ENCODE measurements around the gene MAN1B1. TPM values are rescaled to one million over a fixed set of nuclear protein-coding genes. Genes with fewer than 3 reads are reported as not detected.

Gene MAN1B1
- total and polyA plus RNA-seq, 2 donors (not counting 3 experiments of a cell fraction or from before 2014, with no cell fraction given): 75.3 to 83.3 TPM

DNA sequence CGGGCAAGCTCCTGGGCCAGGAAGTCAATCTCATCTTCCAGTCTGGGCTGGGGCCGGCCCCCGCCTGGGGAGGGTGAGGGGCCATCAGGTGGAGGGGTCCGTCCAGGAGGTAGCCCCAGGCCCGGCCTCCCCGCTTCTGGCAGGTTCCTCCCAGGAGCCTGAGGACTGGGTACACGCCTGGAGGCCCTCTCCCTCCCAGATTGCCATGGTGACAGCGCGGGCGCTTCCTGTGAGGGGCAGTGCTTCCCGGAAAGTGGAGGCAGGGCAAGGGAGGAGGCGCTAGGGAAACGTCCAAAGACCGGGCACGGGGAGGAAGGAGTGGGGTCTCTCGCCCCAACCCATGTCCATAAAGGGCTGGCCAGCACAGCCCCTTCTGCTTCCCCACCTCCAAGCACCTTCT, 45.7 kb upstream of the MAN1B1 start:
- Histone ChIP-seq H3K4me1 (ENCODE audit: control insufficient read depth, extremely low read depth, insufficient read depth, low read length) (peaks cover 37% of the 10 kb centered on the region), H3K36me3 (ENCODE audit: control insufficient read depth in 2 of 2, extremely low read depth in 1 of 2, insufficient read depth in 2 of 2, low read length in 2 of 2) (peaks cover 0 to 17% of the 10 kb centered on the region in 2 experiments), H3K9me3 (replicated peaks; ENCODE audit: control insufficient read depth, insufficient read depth, low read length) (no peaks in the 10 kb centered on the region), H3K27ac (ENCODE audit: insufficient read depth, low read depth, low read length) (no peak overlapping the region), H3K4me2 (ENCODE audit: insufficient read depth, low read length) (no peak overlapping the region), H3K27me3 (ENCODE audit: control insufficient read depth in 2 of 2, insufficient read depth in 2 of 2, low read length in 2 of 2) (no peaks in the 10 kb centered on the region), H3K4me3 (replicated peaks in 1 of 3; ENCODE audit: insufficient read depth in 1 of 3, low read depth in 1 of 3, low read length in 3 of 3) (no peak overlapping the region), H3K9me1 (replicated peaks; ENCODE audit: control insufficient read depth, extremely low read depth, insufficient read depth, low read length) (no peaks in the 10 kb centered on the region), H3K9ac (replicated peaks; ENCODE audit: extremely low read depth, insufficient read depth, low read length) (no peak overlapping the region), H2AFZ (ENCODE audit: low read depth, low read length) (no peak overlapping the region), H3K79me2 (ENCODE audit: control insufficient read depth, insufficient read depth, low read length) (peaks cover 33% of the 10 kb centered on the region), H4K20me1 (replicated peaks; ENCODE audit: control insufficient read depth, extremely low read depth, insufficient read depth, low read length) (no peaks in the 10 kb centered on the region)
- peak; percentile 55 for FAIRE-seq
- BruUV-seq (replicated peaks): no TSS peak
- ChIA-PET CTCF (interaction anchor here (5.2 kb wide), 1 partner anchor 12 kb away, joined by 27 read pairs; no protein-coding TSS in a partner anchor), POLR2A (no interaction called here)
- intact Hi-C loops (cut with micrococcal nuclease): no loop called here
- dilution Hi-C loops (cut with MboI; ENCODE audit: extremely low pct_ligation_motif_present, low sequenced_read_pairs): no loop called here
- TF ChIP-seq POLR2AphosphoS5 (IDR thresholded peaks at IDR 0.05; ENCODE audit: insufficient read depth, low read depth, low read length): no peak
- TF ChIP-seq, protein P1, sequence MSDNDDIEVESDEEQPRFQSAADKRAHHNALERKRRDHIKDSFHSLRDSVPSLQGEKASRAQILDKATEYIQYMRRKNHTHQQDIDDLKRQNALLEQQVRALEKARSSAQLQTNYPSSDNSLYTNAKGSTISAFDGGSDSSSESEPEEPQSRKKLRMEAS (IDR thresholded peaks at IDR 0.05; ENCODE audit: insufficient read depth, insufficient read length): no peak
- no peak for DNase-seq (ENCODE audit: low read depth, low spot score)

DNA sequence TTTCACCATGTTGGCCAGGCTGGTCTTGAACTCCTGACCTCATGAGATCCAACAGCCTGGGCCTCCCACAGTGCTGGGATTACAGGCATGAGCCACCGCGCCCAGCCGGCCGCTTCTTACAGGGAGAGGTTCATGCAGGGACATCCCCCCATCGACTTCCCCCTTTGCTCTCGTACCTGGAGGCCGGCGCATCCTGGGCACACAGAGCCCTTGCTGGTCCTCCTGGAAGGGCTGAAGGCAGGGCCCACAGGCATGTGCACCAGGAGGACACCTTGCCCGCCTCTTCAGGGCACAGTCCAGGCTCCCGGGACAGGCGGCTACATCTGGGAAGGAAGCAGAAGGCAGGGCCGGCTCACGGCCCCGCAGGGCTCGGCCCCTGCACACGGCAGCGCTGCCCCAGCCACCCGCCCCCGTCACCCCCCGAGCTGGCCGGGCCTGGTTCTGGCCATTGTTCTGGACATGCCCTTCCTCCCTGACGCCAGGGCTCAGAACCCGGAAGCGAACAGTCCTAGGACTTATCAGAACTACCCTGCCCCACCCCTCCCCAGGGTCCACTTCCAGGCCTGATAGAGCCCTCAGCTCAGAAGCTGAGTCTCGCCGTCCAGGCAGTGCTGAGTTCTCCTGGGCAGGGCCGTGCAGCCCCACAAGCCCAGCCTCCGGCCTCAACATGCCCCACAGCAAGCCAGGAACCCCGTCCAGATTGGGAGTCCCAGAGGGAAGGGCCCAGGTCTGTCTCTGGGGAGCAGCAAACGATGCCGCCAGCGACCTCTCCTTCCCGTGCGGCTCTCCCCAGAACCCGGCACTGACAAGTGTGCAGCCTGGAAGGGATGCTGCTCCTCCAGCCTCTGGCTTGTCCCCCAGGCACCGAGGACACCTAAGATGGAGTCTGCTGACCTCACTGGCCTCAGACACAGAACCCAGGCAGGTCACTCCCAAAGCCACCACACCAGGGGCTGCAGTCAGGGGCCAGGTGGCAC, 43.7 kb upstream of the MAN1B1 start:
- H3K36me3 ChIP-seq (ENCODE audit: control insufficient read depth in 2 of 2, extremely low read depth in 1 of 2, insufficient read depth in 2 of 2, low read length in 2 of 2): peaks cover 0 to 17% of the 10 kb centered on the region in 2 experiments
- no peak overlapping the region for H3K4me3 ChIP-seq (replicated peaks in 1 of 3; ENCODE audit: insufficient read depth in 1 of 3, low read depth in 1 of 3, low read length in 3 of 3)
- intact Hi-C loops (cut with micrococcal nuclease): no loop called here

More for the DNA sequence above, 43.7 kb upstream of the MAN1B1 start:
- Histone ChIP-seq H3K4me1 (ENCODE audit: control insufficient read depth, extremely low read depth, insufficient read depth, low read length) (peaks cover 41% of the 10 kb centered on the region), H3K27me3 (ENCODE audit: control insufficient read depth in 2 of 2, insufficient read depth in 2 of 2, low read length in 2 of 2) (no peaks in the 10 kb centered on the region), H4K20me1 (replicated peaks; ENCODE audit: control insufficient read depth, extremely low read depth, insufficient read depth, low read length) (no peaks in the 10 kb centered on the region), H3K4me2 (ENCODE audit: insufficient read depth, low read length) (peak overlapping the region; percentile 24), H2AFZ (ENCODE audit: low read depth, low read length) (no peak overlapping the region), H3K79me2 (ENCODE audit: control insufficient read depth, insufficient read depth, low read length) (peaks cover 33% of the 10 kb centered on the region), H3K9ac (replicated peaks; ENCODE audit: extremely low read depth, insufficient read depth, low read length) (no peak overlapping the region), H3K9me3 (replicated peaks; ENCODE audit: control insufficient read depth, insufficient read depth, low read length) (no peaks in the 10 kb centered on the region), H3K27ac (ENCODE audit: insufficient read depth, low read depth, low read length) (no peak overlapping the region), H3K9me1 (replicated peaks; ENCODE audit: control insufficient read depth, extremely low read depth, insufficient read depth, low read length) (no peaks in the 10 kb centered on the region)
- dilution Hi-C loops (cut with MboI; ENCODE audit: extremely low pct_ligation_motif_present, low sequenced_read_pairs): no loop called here
- TF ChIP-seq POLR2A (IDR thresholded peaks at IDR 0.05; ENCODE audit: low read depth, low read length) (no peak), GATA2 (IDR thresholded peaks at IDR 0.05; ENCODE audit: insufficient read depth, insufficient read length, low read depth, low read length) (no peak), MYC (IDR thresholded peaks at IDR 0.05; ENCODE audit: low read depth, low read length) (no peak), EZH2 (IDR thresholded peaks at IDR 0.05; ENCODE audit: borderline replicate concordance, low read depth, low read length, severe bottlenecking) (no peak), POLR2AphosphoS5 (IDR thresholded peaks at IDR 0.05; ENCODE audit: insufficient read depth, low read depth, low read length) (no peak), JUN (IDR thresholded peaks at IDR 0.05; ENCODE audit: borderline replicate concordance, insufficient read depth, insufficient read length, low read depth) (no peak), FOS (IDR thresholded peaks at IDR 0.05; ENCODE audit: borderline replicate concordance, insufficient read depth, low read length) (no peak)
- TF ChIP-seq, protein P1 (IDR thresholded peaks at IDR 0.05; ENCODE audit: insufficient read depth, insufficient read length): no peak
- TF ChIP-seq, protein P2, sequence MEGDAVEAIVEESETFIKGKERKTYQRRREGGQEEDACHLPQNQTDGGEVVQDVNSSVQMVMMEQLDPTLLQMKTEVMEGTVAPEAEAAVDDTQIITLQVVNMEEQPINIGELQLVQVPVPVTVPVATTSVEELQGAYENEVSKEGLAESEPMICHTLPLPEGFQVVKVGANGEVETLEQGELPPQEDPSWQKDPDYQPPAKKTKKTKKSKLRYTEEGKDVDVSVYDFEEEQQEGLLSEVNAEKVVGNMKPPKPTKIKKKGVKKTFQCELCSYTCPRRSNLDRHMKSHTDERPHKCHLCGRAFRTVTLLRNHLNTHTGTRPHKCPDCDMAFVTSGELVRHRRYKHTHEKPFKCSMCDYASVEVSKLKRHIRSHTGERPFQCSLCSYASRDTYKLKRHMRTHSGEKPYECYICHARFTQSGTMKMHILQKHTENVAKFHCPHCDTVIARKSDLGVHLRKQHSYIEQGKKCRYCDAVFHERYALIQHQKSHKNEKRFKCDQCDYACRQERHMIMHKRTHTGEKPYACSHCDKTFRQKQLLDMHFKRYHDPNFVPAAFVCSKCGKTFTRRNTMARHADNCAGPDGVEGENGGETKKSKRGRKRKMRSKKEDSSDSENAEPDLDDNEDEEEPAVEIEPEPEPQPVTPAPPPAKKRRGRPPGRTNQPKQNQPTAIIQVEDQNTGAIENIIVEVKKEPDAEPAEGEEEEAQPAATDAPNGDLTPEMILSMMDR (IDR thresholded peaks at IDR 0.05; ENCODE audit: extremely low read depth in 1 of 2, insufficient read depth in 1 of 2, low read depth in 1 of 2, low read length in 2 of 2): no peak
- no peak for DNase-seq (ENCODE audit: low read depth, low spot score)
- FAIRE-seq: peak; percentile 46
- ChIA-PET CTCF (interaction anchor here (4.9 to 5.2 kb wide), 2 partner anchors 7 to 14 kb away, joined by 27 to 58 read pairs; no protein-coding TSS in a partner anchor), POLR2A (interaction anchor here (0.7 kb wide), 1 partner anchor 253 kb away, joined by 3 read pairs; no protein-coding TSS in a partner anchor)
- no TSS peak for BruUV-seq (replicated peaks)

Data from endothelial cell of umbilical vein (primary cell).